Measurements from ENCODE around the gene ADK.

DNA sequence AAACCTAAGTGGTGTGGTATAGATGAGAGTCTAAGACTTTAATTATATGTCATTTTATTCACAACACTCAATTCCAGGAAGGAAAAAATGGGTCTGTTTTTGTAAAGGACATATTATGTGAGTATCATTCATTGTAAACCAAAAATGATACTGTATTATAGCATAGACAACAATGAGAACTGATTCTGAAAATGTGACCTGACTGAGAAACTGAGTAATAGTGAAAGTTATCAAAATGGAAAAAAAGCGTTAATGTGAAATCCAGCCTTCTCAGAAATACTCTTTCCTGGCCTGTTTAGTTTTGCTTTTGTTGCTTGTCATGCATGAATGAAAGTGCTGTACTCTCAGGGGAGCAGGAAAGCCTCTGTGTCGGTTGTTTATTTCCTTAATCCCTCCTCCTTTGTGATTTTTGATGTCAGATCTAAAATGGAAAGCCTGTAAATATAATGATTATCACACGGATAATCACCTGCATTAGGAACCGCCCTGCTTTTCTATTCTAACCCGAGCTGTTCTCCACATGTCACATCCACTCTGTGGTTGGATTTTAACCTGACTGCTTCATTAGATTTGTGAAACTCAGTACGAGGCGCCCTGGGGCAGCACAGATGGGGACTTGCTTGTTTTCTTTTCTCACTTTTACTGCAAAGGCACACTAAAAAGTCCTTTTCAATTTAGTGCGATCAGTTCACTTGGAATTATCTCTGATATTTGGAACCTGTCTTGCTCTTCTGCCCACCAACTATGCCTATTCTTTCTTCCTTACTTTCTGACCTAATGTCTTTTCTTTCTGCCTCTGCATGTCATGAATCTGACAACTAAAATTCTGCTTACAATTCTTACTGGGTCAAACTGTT is 434.4 kb downstream of the ADK start:
- TF ChIP-seq POLR2A (IDR thresholded peaks at IDR 0.05; ENCODE audit: low read depth, low read length) (no peak), EZH2 (IDR thresholded peaks at IDR 0.05; ENCODE audit: borderline replicate concordance, low read depth, low read length, severe bottlenecking) (no peak), FOS (IDR thresholded peaks at IDR 0.05; ENCODE audit: borderline replicate concordance, insufficient read depth, low read length) (no peak), POLR2AphosphoS5 (IDR thresholded peaks at IDR 0.05; ENCODE audit: insufficient read depth, low read depth, low read length) (no peak), MYC (IDR thresholded peaks at IDR 0.05; ENCODE audit: low read depth, low read length) (no peak), JUN (IDR thresholded peaks at IDR 0.05; ENCODE audit: borderline replicate concordance, insufficient read depth, insufficient read length, low read depth) (no peak), GATA2 (IDR thresholded peaks at IDR 0.05; ENCODE audit: insufficient read depth, insufficient read length, low read depth, low read length) (no peak)
- TF ChIP-seq, protein P1, sequence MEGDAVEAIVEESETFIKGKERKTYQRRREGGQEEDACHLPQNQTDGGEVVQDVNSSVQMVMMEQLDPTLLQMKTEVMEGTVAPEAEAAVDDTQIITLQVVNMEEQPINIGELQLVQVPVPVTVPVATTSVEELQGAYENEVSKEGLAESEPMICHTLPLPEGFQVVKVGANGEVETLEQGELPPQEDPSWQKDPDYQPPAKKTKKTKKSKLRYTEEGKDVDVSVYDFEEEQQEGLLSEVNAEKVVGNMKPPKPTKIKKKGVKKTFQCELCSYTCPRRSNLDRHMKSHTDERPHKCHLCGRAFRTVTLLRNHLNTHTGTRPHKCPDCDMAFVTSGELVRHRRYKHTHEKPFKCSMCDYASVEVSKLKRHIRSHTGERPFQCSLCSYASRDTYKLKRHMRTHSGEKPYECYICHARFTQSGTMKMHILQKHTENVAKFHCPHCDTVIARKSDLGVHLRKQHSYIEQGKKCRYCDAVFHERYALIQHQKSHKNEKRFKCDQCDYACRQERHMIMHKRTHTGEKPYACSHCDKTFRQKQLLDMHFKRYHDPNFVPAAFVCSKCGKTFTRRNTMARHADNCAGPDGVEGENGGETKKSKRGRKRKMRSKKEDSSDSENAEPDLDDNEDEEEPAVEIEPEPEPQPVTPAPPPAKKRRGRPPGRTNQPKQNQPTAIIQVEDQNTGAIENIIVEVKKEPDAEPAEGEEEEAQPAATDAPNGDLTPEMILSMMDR (IDR thresholded peaks at IDR 0.05; ENCODE audit: extremely low read depth in 1 of 2, insufficient read depth in 1 of 2, low read depth in 1 of 2, low read length in 2 of 2) = no peak
- TF ChIP-seq, protein P2, sequence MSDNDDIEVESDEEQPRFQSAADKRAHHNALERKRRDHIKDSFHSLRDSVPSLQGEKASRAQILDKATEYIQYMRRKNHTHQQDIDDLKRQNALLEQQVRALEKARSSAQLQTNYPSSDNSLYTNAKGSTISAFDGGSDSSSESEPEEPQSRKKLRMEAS (IDR thresholded peaks at IDR 0.05; ENCODE audit: insufficient read depth, insufficient read length) = no peak

Data from endothelial cell of umbilical vein (primary cell).